CD8-positive, alpha-beta memory T cell (primary cell): Measurements from ENCODE around the gene PSMC3. TPM values are rescaled to one million over a fixed set of nuclear protein-coding genes. Genes with fewer than 3 reads are reported as not detected.
A peak's percentile ranks its signal among the peaks of the same experiment; 100 is the strongest.

Experiments used
- CTCF ChIA-PET: fragments of 350-600 bp; sonication (Branson Sonifier 250); formaldehyde crosslinking; loops from one replicate; lab custom pipeline; 2021; ENCODE audit warnings: antibody characterized with exemption; lab: Charles Lee
- POLR2A ChIA-PET: fragments of 350-600 bp; sonication (Branson Sonifier 250); formaldehyde crosslinking; loops from one replicate; lab custom pipeline; 2021; ENCODE audit warnings: antibody characterized with exemption; lab: Charles Lee
- DNase-seq, 5 donors: peaks; one replicate each; pipeline versions ENCODE4 v3.0.0 to v3.0.0-alpha.2; 2020 to 2022; ENCODE audit warnings: mixed read lengths in 1 of 5
- H3K27ac ChIP-seq: one replicate; pipeline ENCODE4 v1.7.0; 2013; ENCODE audit warnings: low read depth, mild to moderate bottlenecking, low read length, moderate library complexity
- H3K27me3 ChIP-seq: 2 replicates; pipeline ENCODE4 v1.7.0; 2013; ENCODE audit warnings: low read length, mild to moderate bottlenecking; ENCODE audit not compliant: insufficient read depth, poor library complexity, severe bottlenecking
- H3K36me3 ChIP-seq: 2 replicates; pipeline ENCODE4 v1.7.0; 2013; ENCODE audit warnings: mild to moderate bottlenecking, low read length, moderate library complexity; ENCODE audit not compliant: insufficient read depth
- H3K4me1 ChIP-seq: 2 replicates; pipeline ENCODE4 v1.7.0; 2013; ENCODE audit warnings: mild to moderate bottlenecking, low read length, moderate library complexity; ENCODE audit not compliant: insufficient read depth
- H3K4me3 ChIP-seq: 2 replicates; pipeline ENCODE4 v1.7.0; 2013; ENCODE audit warnings: mild to moderate bottlenecking, low read length
- H3K9me3 ChIP-seq: 2 replicates; pipeline ENCODE4 v1.7.0; 2013; ENCODE audit warnings: mild to moderate bottlenecking, low read length
- H3K27ac Mint-ChIP-seq, 8 donors: one replicate each; pipeline ENCODE4 v1.8.0; 2020 to 2021; ENCODE audit warnings: mixed read lengths in 8 of 8, mild to moderate bottlenecking in 6 of 8, inconsistent platforms in 3 of 8, moderate library complexity in 3 of 8
- H3K27me3 Mint-ChIP-seq, 2 donors: one replicate each; pipeline ENCODE4 v1.8.0; 2020 to 2021; ENCODE audit warnings: mixed read lengths in 2 of 2, mild to moderate bottlenecking in 1 of 2, moderate library complexity in 1 of 2
- H3K36me3 Mint-ChIP-seq, 3 donors: one replicate each; pipeline ENCODE4 v1.8.0; 2020 to 2021; ENCODE audit warnings: mixed read lengths in 3 of 3, inconsistent platforms in 1 of 3, mild to moderate bottlenecking in 1 of 3
- H3K4me1 Mint-ChIP-seq, 3 donors: one replicate each; pipeline ENCODE4 v1.8.0; 2020 to 2021; ENCODE audit warnings: mixed read lengths in 3 of 3, inconsistent platforms in 1 of 3, mild to moderate bottlenecking in 1 of 3
- H3K4me3 Mint-ChIP-seq, 7 donors: one replicate each; pipeline ENCODE4 v1.8.0; 2020 to 2021; ENCODE audit warnings: mixed read lengths in 7 of 7, mild to moderate bottlenecking in 6 of 7, moderate library complexity in 4 of 7, inconsistent platforms in 2 of 7
- H3K9me3 Mint-ChIP-seq, 5 donors: one replicate each; pipeline ENCODE4 v1.8.0; 2020 to 2022; ENCODE audit warnings: mixed read lengths in 5 of 5, mild to moderate bottlenecking in 3 of 5, moderate library complexity in 2 of 5, inconsistent platforms in 1 of 5
- polyA plus RNA-seq: library from polyadenylated mRNA; unstranded; fragments of 300-500 nt; fragmentation: Illumina TruSeq; gene quantifications from one replicate; pipeline ENCODE4 v1.2.3, GENCODE V29; 2021
- total RNA-seq, 2 experiments: library from RNA; stranded (reverse); gene quantifications; one replicate each; pipeline ENCODE4 v1.2.3, GENCODE V29; 2021

Gene PSMC3
- total and polyA plus RNA-seq, 3 experiments from 2014 or later = 118 to 219 (median 200) TPM

GRCh38 chr11:47414685-47415070 lies 11.6 kb downstream of the PSMC3 start:
- H3K36me3 Mint-ChIP-seq = peaks cover 0 to 61% (median 10%) of the 10 kb centered on the region in 3 donors
- POLR2A ChIA-PET = no interaction called here
- DNase-seq = no peak
- Histone ChIP-seq H3K4me1 (no peaks in the 10 kb centered on the region), H3K36me3 (peaks cover 21% of the 10 kb centered on the region), H3K27me3 (no peaks in the 10 kb centered on the region), H3K27ac (no peak overlapping the region), H3K4me3 (no peak overlapping the region), H3K9me3 (no peaks in the 10 kb centered on the region)
- peaks cover 0 to 10% (median 4%) of the 10 kb centered on the region in 3 donors for H3K4me1 Mint-ChIP-seq
- no peaks in the 10 kb centered on the region for H3K9me3 Mint-ChIP-seq
- no peak overlapping the region for H3K4me3 Mint-ChIP-seq
- CTCF ChIA-PET = interaction anchor here (1.0 kb wide), 1 partner anchor 40 kb away, joined by 3 read pairs; no protein-coding TSS in a partner anchor
- H3K27me3 Mint-ChIP-seq = no peaks in the 10 kb centered on the region
- no peak overlapping the region for H3K27ac Mint-ChIP-seq

- Mint-ChIP-seq H3K4me3 (no peak overlapping the region), H3K36me3 (peaks cover 0 to 57% (median 10%) of the 10 kb centered on the region in 3 donors), H3K9me3 (no peaks in the 10 kb centered on the region), H3K4me1 (peaks cover 4 to 16% (median 8%) of the 10 kb centered on the region in 3 donors), H3K27ac (peak overlapping the region in 2 of 8 donors; percentile 30 to 86), H3K27me3 (no peaks in the 10 kb centered on the region)
- Histone ChIP-seq H3K36me3 (peaks cover 17% of the 10 kb centered on the region), H3K9me3 (no peaks in the 10 kb centered on the region), H3K4me3 (no peak overlapping the region), H3K4me1 (peaks cover 6% of the 10 kb centered on the region), H3K27me3 (no peaks in the 10 kb centered on the region), H3K27ac (no peak overlapping the region)
- no peak for DNase-seq
- CTCF ChIA-PET = interaction anchor here (1.0 to 2.0 kb wide), 2 partner anchors 39 to 84 kb away, joined by 3 to 7 read pairs; no protein-coding TSS in a partner anchor
- POLR2A ChIA-PET = no interaction called here
These were observed 12.1 kb downstream of the PSMC3 start for GRCh38 chr11:47413908-47414684.

GRCh38 chr11:47413351-47413750 lies 12.9 kb downstream of the PSMC3 start:
- CTCF ChIA-PET = interaction anchor here (1.0 to 7.1 kb wide), 8 partner anchors 12 to 241 kb away, joined by 3 to 129 read pairs (median 9); partner anchors contain the start of gene PSMC3
- H3K36me3 ChIP-seq = peaks cover 13% of the 10 kb centered on the region
- H3K4me1 Mint-ChIP-seq = peaks cover 5 to 20% (median 11%) of the 10 kb centered on the region in 3 donors
- no peaks in the 10 kb centered on the region for H3K27me3 ChIP-seq
- peaks cover 0 to 51% (median 7%) of the 10 kb centered on the region in 3 donors for H3K36me3 Mint-ChIP-seq
- no peak overlapping the region for H3K27ac Mint-ChIP-seq
- H3K4me3 ChIP-seq = no peak overlapping the region
- H3K27ac ChIP-seq = no peak overlapping the region
- H3K9me3 Mint-ChIP-seq = no peaks in the 10 kb centered on the region
- no peaks in the 10 kb centered on the region for H3K9me3 ChIP-seq
- POLR2A ChIA-PET = interaction anchor here (0.6 kb wide), 1 partner anchor 16 kb away, joined by 9 read pairs; no protein-coding TSS in a partner anchor
- peaks cover 10% of the 10 kb centered on the region for H3K4me1 ChIP-seq
- H3K4me3 Mint-ChIP-seq = no peak overlapping the region
- H3K27me3 Mint-ChIP-seq = no peaks in the 10 kb centered on the region
- no peak for DNase-seq

GRCh38 chr11:47411884-47412746 lies 14.1 kb downstream of the PSMC3 start:
- Mint-ChIP-seq H3K4me3 (no peak overlapping the region), H3K9me3 (no peaks in the 10 kb centered on the region), H3K36me3 (peaks cover 0 to 40% (median 7%) of the 10 kb centered on the region in 3 donors), H3K27ac (peak overlapping the region in 1 of 8 donors; percentile 41), H3K27me3 (no peaks in the 10 kb centered on the region), H3K4me1 (peaks cover 12 to 28% (median 19%) of the 10 kb centered on the region in 3 donors)
- POLR2A ChIA-PET = interaction anchor here (0.6 to 1.0 kb wide), 3 partner anchors 12 to 38 kb away, joined by 3 to 5 read pairs (median 3); partner anchors contain the start of gene PSMC3
- H3K27ac ChIP-seq = no peak overlapping the region
- DNase-seq = peak; percentile 20 to 65 (median 42)
- CTCF ChIA-PET = interaction anchor here (0.6 to 7.1 kb wide), 32 partner anchors 13 to 259 kb away, joined by 3 to 129 read pairs (median 3); partner anchors contain the start of gene PSMC3
- peaks cover 7% of the 10 kb centered on the region for H3K36me3 ChIP-seq
- no peak overlapping the region for H3K4me3 ChIP-seq
- peaks cover 18% of the 10 kb centered on the region for H3K4me1 ChIP-seq
- H3K27me3 ChIP-seq = no peaks in the 10 kb centered on the region
- H3K9me3 ChIP-seq = no peaks in the 10 kb centered on the region

- peak overlapping the region; percentile 8 to 79 (median 37) for H3K4me3 Mint-ChIP-seq
- Histone ChIP-seq H3K4me3 (no peak overlapping the region), H3K9me3 (no peaks in the 10 kb centered on the region), H3K27ac (no peak overlapping the region), H3K27me3 (no peaks in the 10 kb centered on the region), H3K4me1 (peaks cover 19% of the 10 kb centered on the region), H3K36me3 (peaks cover 7% of the 10 kb centered on the region)
- no peaks in the 10 kb centered on the region for H3K27me3 Mint-ChIP-seq
- no peaks in the 10 kb centered on the region for H3K9me3 Mint-ChIP-seq
- peak overlapping the region in 2 of 8 donors; percentile 15 to 83 for H3K27ac Mint-ChIP-seq
- POLR2A ChIA-PET = interaction anchor here (0.8 to 1.4 kb wide), 3 partner anchors 10 to 37 kb away, joined by 4 to 6 read pairs (median 5); partner anchors contain the start of gene PSMC3
- CTCF ChIA-PET = interaction anchor here (0.7 to 7.1 kb wide), 11 partner anchors 12 to 177 kb away, joined by 3 to 129 read pairs (median 9); partner anchors contain the start of gene PSMC3
- peaks cover 0 to 33% (median 7%) of the 10 kb centered on the region in 3 donors for H3K36me3 Mint-ChIP-seq
- peaks cover 15 to 32% (median 23%) of the 10 kb centered on the region in 3 donors for H3K4me1 Mint-ChIP-seq
- no peak for DNase-seq
These were observed 15.6 kb downstream of the PSMC3 start for GRCh38 chr11:47410370-47411264.

- peak overlapping the region; percentile 83 to 98 (median 94) for H3K27ac Mint-ChIP-seq
These were observed 16.5 kb downstream of the PSMC3 start for GRCh38 chr11:47409440-47410369.

More at GRCh38 chr11:47409440-47410369, 16.5 kb downstream of the PSMC3 start:
- Mint-ChIP-seq H3K27me3 (no peaks in the 10 kb centered on the region), H3K4me3 (peak overlapping the region; percentile 87 to 96 (median 91)), H3K36me3 (peaks cover 0 to 26% (median 7%) of the 10 kb centered on the region in 3 donors), H3K4me1 (peaks cover 15 to 32% (median 23%) of the 10 kb centered on the region in 3 donors), H3K9me3 (no peaks in the 10 kb centered on the region)
- DNase-seq = no peak
- CTCF ChIA-PET = interaction anchor here (0.9 to 7.1 kb wide), 9 partner anchors 10 to 232 kb away, joined by 4 to 129 read pairs (median 5); partner anchors contain the start of gene PSMC3
- Histone ChIP-seq H3K4me3 (peak overlapping the region; percentile 65), H3K36me3 (peaks cover 7% of the 10 kb centered on the region), H3K27me3 (no peaks in the 10 kb centered on the region), H3K4me1 (peaks cover 19% of the 10 kb centered on the region), H3K27ac (peak overlapping the region; percentile 40), H3K9me3 (no peaks in the 10 kb centered on the region)
- POLR2A ChIA-PET = interaction anchor here (1.0 to 1.4 kb wide), 3 partner anchors 9 to 16 kb away, joined by 5 to 6 read pairs (median 6); partner anchors contain the start of gene PSMC3
